ENCODE data around the gene NPFFR1.

The NPFFR1 gene

GRCh38 chr10:70319824-70320223 lies 36.0 kb upstream of the NPFFR1 start:
- no peak for DNase-seq (ENCODE audit: low read depth, low spot score)
- Histone ChIP-seq H3K36me3 (ENCODE audit: insufficient read depth, low read length) (no peaks in the 10 kb centered on the region), H3K27ac (no peak overlapping the region), H3K9ac (ENCODE audit: insufficient read length) (no peak overlapping the region), H3K4me3 (no peak overlapping the region), H3K9me3 (ENCODE audit: low read depth, low read length) (no peaks in the 10 kb centered on the region)
- TF ChIP-seq FOXP2 (optimal IDR thresholded peaks at IDR 0.05; ENCODE audit: control extremely low read depth, extremely low read length, insufficient read depth), result no peak
- TF ChIP-seq EZH2 (IDR thresholded peaks at IDR 0.05), result no peak

- Histone ChIP-seq H3K9ac (ENCODE audit: insufficient read length) (no peak overlapping the region), H3K9me3 (ENCODE audit: low read depth, low read length) (no peaks in the 10 kb centered on the region), H3K27ac (no peak overlapping the region), H3K4me3 (no peak overlapping the region), H3K36me3 (ENCODE audit: insufficient read depth, low read length) (no peaks in the 10 kb centered on the region)
- DNase-seq (ENCODE audit: low read depth, low spot score), result no peak
- TF ChIP-seq POLR2AphosphoS5 (IDR thresholded peaks at IDR 0.05; ENCODE audit: borderline replicate concordance, low read depth, low read length) (no peak), EZH2 (IDR thresholded peaks at IDR 0.05) (no peak), FOXP2 (optimal IDR thresholded peaks at IDR 0.05; ENCODE audit: control extremely low read depth, extremely low read length, insufficient read depth) (no peak)
These were observed 35.4 kb upstream of the NPFFR1 start for GRCh38 chr10:70319183-70319582.

GRCh38 chr10:70317943-70318318 lies 34.1 kb upstream of the NPFFR1 start:
- no peak overlapping the region for H3K27ac ChIP-seq
- no peaks in the 10 kb centered on the region for H3K36me3 ChIP-seq (ENCODE audit: insufficient read depth, low read length)
- TF ChIP-seq EZH2 (IDR thresholded peaks at IDR 0.05) (no peak), FOXP2 (optimal IDR thresholded peaks at IDR 0.05; ENCODE audit: control extremely low read depth, extremely low read length, insufficient read depth) (no peak), POLR2AphosphoS5 (IDR thresholded peaks at IDR 0.05; ENCODE audit: borderline replicate concordance, low read depth, low read length) (no peak)
- DNase-seq (ENCODE audit: low read depth, low spot score), result no peak
- H3K9me3 ChIP-seq (ENCODE audit: low read depth, low read length), result no peaks in the 10 kb centered on the region
- H3K4me3 ChIP-seq, result no peak overlapping the region
- H3K9ac ChIP-seq (ENCODE audit: insufficient read length), result no peak overlapping the region

- DNase-seq (ENCODE audit: low read depth, low spot score), result no peak
- Histone ChIP-seq H3K4me3 (no peak overlapping the region), H3K9me3 (ENCODE audit: low read depth, low read length) (no peaks in the 10 kb centered on the region), H3K9ac (ENCODE audit: insufficient read length) (no peak overlapping the region), H3K36me3 (ENCODE audit: insufficient read depth, low read length) (no peaks in the 10 kb centered on the region), H3K27ac (no peak overlapping the region)
- no peak for TF ChIP-seq FOXP2 (optimal IDR thresholded peaks at IDR 0.05; ENCODE audit: control extremely low read depth, extremely low read length, insufficient read depth)
- no peak for TF ChIP-seq POLR2AphosphoS5 (IDR thresholded peaks at IDR 0.05; ENCODE audit: borderline replicate concordance, low read depth, low read length)
- no peak for TF ChIP-seq EZH2 (IDR thresholded peaks at IDR 0.05)
These were observed 33.6 kb upstream of the NPFFR1 start for GRCh38 chr10:70317272-70317942.

- Histone ChIP-seq H3K36me3 (ENCODE audit: insufficient read depth, low read length) (no peaks in the 10 kb centered on the region), H3K4me3 (no peak overlapping the region), H3K9ac (ENCODE audit: insufficient read length) (no peak overlapping the region), H3K27ac (no peak overlapping the region), H3K9me3 (ENCODE audit: low read depth, low read length) (no peaks in the 10 kb centered on the region)
- no peak for DNase-seq (ENCODE audit: low read depth, low spot score)
- TF ChIP-seq EZH2 (IDR thresholded peaks at IDR 0.05) (no peak), FOXP2 (optimal IDR thresholded peaks at IDR 0.05; ENCODE audit: control extremely low read depth, extremely low read length, insufficient read depth) (no peak), POLR2AphosphoS5 (IDR thresholded peaks at IDR 0.05; ENCODE audit: borderline replicate concordance, low read depth, low read length) (no peak)
These were observed 32.0 kb upstream of the NPFFR1 start for GRCh38 chr10:70315815-70316214.

GRCh38 chr10:70315276-70315675 lies 31.5 kb upstream of the NPFFR1 start:
- no peaks in the 10 kb centered on the region for H3K9me3 ChIP-seq (ENCODE audit: low read depth, low read length)
- H3K27ac ChIP-seq, result no peak overlapping the region
- no peak overlapping the region for H3K9ac ChIP-seq (ENCODE audit: insufficient read length)
- no peaks in the 10 kb centered on the region for H3K36me3 ChIP-seq (ENCODE audit: insufficient read depth, low read length)
- no peak overlapping the region for H3K4me3 ChIP-seq
- no peak for TF ChIP-seq EZH2 (IDR thresholded peaks at IDR 0.05)
- TF ChIP-seq FOXP2 (optimal IDR thresholded peaks at IDR 0.05; ENCODE audit: control extremely low read depth, extremely low read length, insufficient read depth), result no peak
- TF ChIP-seq POLR2AphosphoS5 (IDR thresholded peaks at IDR 0.05; ENCODE audit: borderline replicate concordance, low read depth, low read length), result no peak
- DNase-seq (ENCODE audit: low read depth, low spot score), result no peak

- H3K4me3 ChIP-seq, result no peak overlapping the region
- TF ChIP-seq FOXP2 (optimal IDR thresholded peaks at IDR 0.05; ENCODE audit: control extremely low read depth, extremely low read length, insufficient read depth), result no peak
- no peak for TF ChIP-seq POLR2AphosphoS5 (IDR thresholded peaks at IDR 0.05; ENCODE audit: borderline replicate concordance, low read depth, low read length)
- TF ChIP-seq EZH2 (IDR thresholded peaks at IDR 0.05), result no peak
- DNase-seq (ENCODE audit: low read depth, low spot score), result no peak
- no peak overlapping the region for H3K9ac ChIP-seq (ENCODE audit: insufficient read length)
- no peak overlapping the region for H3K27ac ChIP-seq
- H3K9me3 ChIP-seq (ENCODE audit: low read depth, low read length), result no peaks in the 10 kb centered on the region
- no peaks in the 10 kb centered on the region for H3K36me3 ChIP-seq (ENCODE audit: insufficient read depth, low read length)
These were observed 29.2 kb upstream of the NPFFR1 start for GRCh38 chr10:70312972-70313371.

GRCh38 chr10:70312249-70312648 lies 28.4 kb upstream of the NPFFR1 start:
- Histone ChIP-seq H3K4me3 (no peak overlapping the region), H3K36me3 (ENCODE audit: insufficient read depth, low read length) (no peaks in the 10 kb centered on the region), H3K27ac (no peak overlapping the region), H3K9me3 (ENCODE audit: low read depth, low read length) (no peaks in the 10 kb centered on the region), H3K9ac (ENCODE audit: insufficient read length) (no peak overlapping the region)
- no peak for DNase-seq (ENCODE audit: low read depth, low spot score)
- TF ChIP-seq EZH2 (IDR thresholded peaks at IDR 0.05) (no peak), POLR2AphosphoS5 (IDR thresholded peaks at IDR 0.05; ENCODE audit: borderline replicate concordance, low read depth, low read length) (no peak), FOXP2 (optimal IDR thresholded peaks at IDR 0.05; ENCODE audit: control extremely low read depth, extremely low read length, insufficient read depth) (no peak)

- H3K36me3 ChIP-seq (ENCODE audit: insufficient read depth, low read length), result no peaks in the 10 kb centered on the region
- no peak overlapping the region for H3K27ac ChIP-seq
- TF ChIP-seq POLR2AphosphoS5 (IDR thresholded peaks at IDR 0.05; ENCODE audit: borderline replicate concordance, low read depth, low read length) (no peak), FOXP2 (optimal IDR thresholded peaks at IDR 0.05; ENCODE audit: control extremely low read depth, extremely low read length, insufficient read depth) (no peak), EZH2 (IDR thresholded peaks at IDR 0.05) (no peak)
- DNase-seq (ENCODE audit: low read depth, low spot score), result no peak
- H3K4me3 ChIP-seq, result no peak overlapping the region
- H3K9ac ChIP-seq (ENCODE audit: insufficient read length), result no peak overlapping the region
- H3K9me3 ChIP-seq (ENCODE audit: low read depth, low read length), result no peaks in the 10 kb centered on the region
These were observed 27.9 kb upstream of the NPFFR1 start for GRCh38 chr10:70311698-70312097.
